ENCODE data around the gene LAMA1.
"Not testable (repeated sequence)": the region's sequence is repeated elsewhere in the genome, so short reads cannot be mapped to it uniquely, and the experiment has no call there.

The LAMA1 gene

GRCh38 chr18:7117390-7118355, at the start of gene LAMA1:
LAMA1 (minus strand) TSS chr18:7117797; CDS start chr18:7117720, 77 bp downstream.
- Mint-ChIP-seq H3K9me3 (no peaks in the 10 kb centered on the region), H3K4me1 (ENCODE audit: low read depth) (no peaks in the 10 kb centered on the region), H3K27ac (no peak within 1 kb of the TSS), H3K27me3 (ENCODE audit: low read depth) (peaks cover 34% of the 10 kb centered on the region), H3K4me3 (peak within 1 kb of the TSS; percentile 5), H3K36me3 (ENCODE audit: low read depth) (no peaks in the 10 kb centered on the region)
- DNase-seq (ENCODE audit: low spot score), result no peak

- H3K27ac Mint-ChIP-seq, result no peak overlapping the region
- H3K4me1 Mint-ChIP-seq (ENCODE audit: low read depth), result no peaks in the 10 kb centered on the region
- H3K36me3 Mint-ChIP-seq (ENCODE audit: low read depth), result no peaks in the 10 kb centered on the region
- no peaks in the 10 kb centered on the region for H3K27me3 Mint-ChIP-seq (ENCODE audit: low read depth)
- H3K4me3 Mint-ChIP-seq, result no peak overlapping the region
- no peaks in the 10 kb centered on the region for H3K9me3 Mint-ChIP-seq
- no peak for DNase-seq (ENCODE audit: low spot score)
Measured at GRCh38 chr18:7165846-7166393, 48.3 kb upstream of the LAMA1 start.

GRCh38 chr18:7164323-7165004, 46.9 kb upstream of the LAMA1 start:
- no peaks in the 10 kb centered on the region for H3K9me3 Mint-ChIP-seq
- no peaks in the 10 kb centered on the region for H3K27me3 Mint-ChIP-seq (ENCODE audit: low read depth)

GRCh38 chr18:7158216-7158615, 40.6 kb upstream of the LAMA1 start:
- no peaks in the 10 kb centered on the region for H3K36me3 Mint-ChIP-seq (ENCODE audit: low read depth)
- H3K9me3 Mint-ChIP-seq, result no peaks in the 10 kb centered on the region
- no peak for DNase-seq (ENCODE audit: low spot score)
- no peak overlapping the region for H3K27ac Mint-ChIP-seq
- no peaks in the 10 kb centered on the region for H3K27me3 Mint-ChIP-seq (ENCODE audit: low read depth)
- no peaks in the 10 kb centered on the region for H3K4me1 Mint-ChIP-seq (ENCODE audit: low read depth)
- H3K4me3 Mint-ChIP-seq, result no peak overlapping the region

More at GRCh38 chr18:7164323-7165004, 46.9 kb upstream of the LAMA1 start:
- H3K36me3 Mint-ChIP-seq (ENCODE audit: low read depth), result no peaks in the 10 kb centered on the region
- no peaks in the 10 kb centered on the region for H3K4me1 Mint-ChIP-seq (ENCODE audit: low read depth)
- no peak overlapping the region for H3K4me3 Mint-ChIP-seq
- no peak for DNase-seq (ENCODE audit: low spot score)
- H3K27ac Mint-ChIP-seq, result no peak overlapping the region

GRCh38 chr18:7157760-7158159, 40.2 kb upstream of the LAMA1 start:
- H3K4me1 Mint-ChIP-seq (ENCODE audit: low read depth), result no peaks in the 10 kb centered on the region
- no peak for DNase-seq (ENCODE audit: low spot score)
- no peak overlapping the region for H3K27ac Mint-ChIP-seq
- no peak overlapping the region for H3K4me3 Mint-ChIP-seq
- no peaks in the 10 kb centered on the region for H3K9me3 Mint-ChIP-seq
- H3K36me3 Mint-ChIP-seq (ENCODE audit: low read depth), result no peaks in the 10 kb centered on the region
- H3K27me3 Mint-ChIP-seq (ENCODE audit: low read depth), result no peaks in the 10 kb centered on the region

- Mint-ChIP-seq H3K4me3 (no peak overlapping the region), H3K27ac (no peak overlapping the region), H3K27me3 (ENCODE audit: low read depth) (no peaks in the 10 kb centered on the region), H3K36me3 (ENCODE audit: low read depth) (no peaks in the 10 kb centered on the region), H3K9me3 (no peaks in the 10 kb centered on the region), H3K4me1 (ENCODE audit: low read depth) (no peaks in the 10 kb centered on the region)
- no peak for DNase-seq (ENCODE audit: low spot score)
Measured at GRCh38 chr18:7155887-7156286, 38.3 kb upstream of the LAMA1 start.

GRCh38 chr18:7155092-7155491, 37.5 kb upstream of the LAMA1 start:
- Mint-ChIP-seq H3K9me3 (no peaks in the 10 kb centered on the region), H3K27me3 (ENCODE audit: low read depth) (no peaks in the 10 kb centered on the region), H3K27ac (no peak overlapping the region), H3K4me3 (no peak overlapping the region), H3K4me1 (ENCODE audit: low read depth) (no peaks in the 10 kb centered on the region), H3K36me3 (ENCODE audit: low read depth) (no peaks in the 10 kb centered on the region)
- no peak for DNase-seq (ENCODE audit: low spot score)

GRCh38 chr18:7152440-7152839, 34.8 kb upstream of the LAMA1 start:
- Mint-ChIP-seq H3K4me3 (no peak overlapping the region), H3K4me1 (ENCODE audit: low read depth) (no peaks in the 10 kb centered on the region), H3K9me3 (peaks cover 5% of the 10 kb centered on the region), H3K27ac (no peak overlapping the region), H3K27me3 (ENCODE audit: low read depth) (no peaks in the 10 kb centered on the region), H3K36me3 (ENCODE audit: low read depth) (no peaks in the 10 kb centered on the region)
- DNase-seq (ENCODE audit: low spot score), result no peak

GRCh38 chr18:7147399-7147798, 29.8 kb upstream of the LAMA1 start:
- Mint-ChIP-seq H3K27ac (no peak overlapping the region), H3K4me1 (ENCODE audit: low read depth) (no peaks in the 10 kb centered on the region), H3K27me3 (ENCODE audit: low read depth) (no peaks in the 10 kb centered on the region), H3K4me3 (no peak overlapping the region), H3K9me3 (peaks cover 10% of the 10 kb centered on the region), H3K36me3 (ENCODE audit: low read depth) (no peaks in the 10 kb centered on the region)
- no peak for DNase-seq (ENCODE audit: low spot score)

- no peaks in the 10 kb centered on the region for H3K36me3 Mint-ChIP-seq (ENCODE audit: low read depth)
- no peaks in the 10 kb centered on the region for H3K27me3 Mint-ChIP-seq (ENCODE audit: low read depth)
- no peak overlapping the region for H3K27ac Mint-ChIP-seq
- DNase-seq (ENCODE audit: low spot score), result no peak
- H3K4me3 Mint-ChIP-seq, result no peak overlapping the region
- H3K4me1 Mint-ChIP-seq (ENCODE audit: low read depth), result no peaks in the 10 kb centered on the region
- peaks cover 18% of the 10 kb centered on the region for H3K9me3 Mint-ChIP-seq
Measured at GRCh38 chr18:7146067-7146466, 28.5 kb upstream of the LAMA1 start.

- H3K4me1 Mint-ChIP-seq (ENCODE audit: low read depth); H3K27me3 Mint-ChIP-seq (ENCODE audit: low read depth); H3K4me3 Mint-ChIP-seq; H3K27ac Mint-ChIP-seq; DNase-seq (ENCODE audit: low spot score); H3K36me3 Mint-ChIP-seq (ENCODE audit: low read depth): not testable (repeated sequence)
- peaks cover 20% of the 10 kb centered on the region for H3K9me3 Mint-ChIP-seq
Measured at GRCh38 chr18:7144921-7145320, 27.3 kb upstream of the LAMA1 start.

- Mint-ChIP-seq H3K36me3 (ENCODE audit: low read depth) (no peaks in the 10 kb centered on the region), H3K4me3 (no peak overlapping the region), H3K9me3 (peaks cover 14% of the 10 kb centered on the region), H3K4me1 (ENCODE audit: low read depth) (no peaks in the 10 kb centered on the region), H3K27ac (no peak overlapping the region), H3K27me3 (ENCODE audit: low read depth) (no peaks in the 10 kb centered on the region)
- DNase-seq (ENCODE audit: low spot score), result no peak
Measured at GRCh38 chr18:7141287-7141686, 23.7 kb upstream of the LAMA1 start.

- DNase-seq (ENCODE audit: low spot score), result no peak
- H3K4me1 Mint-ChIP-seq (ENCODE audit: low read depth), result no peaks in the 10 kb centered on the region
- no peak overlapping the region for H3K27ac Mint-ChIP-seq
- no peak overlapping the region for H3K4me3 Mint-ChIP-seq
- peaks cover 9% of the 10 kb centered on the region for H3K9me3 Mint-ChIP-seq
- H3K36me3 Mint-ChIP-seq (ENCODE audit: low read depth), result no peaks in the 10 kb centered on the region
- H3K27me3 Mint-ChIP-seq (ENCODE audit: low read depth), result no peaks in the 10 kb centered on the region
Measured at GRCh38 chr18:7139409-7139808, 21.8 kb upstream of the LAMA1 start.

GRCh38 chr18:7133181-7133580, 15.6 kb upstream of the LAMA1 start:
- H3K27ac Mint-ChIP-seq, result no peak overlapping the region

More at GRCh38 chr18:7133181-7133580, 15.6 kb upstream of the LAMA1 start:
- Mint-ChIP-seq H3K4me1 (ENCODE audit: low read depth) (no peaks in the 10 kb centered on the region), H3K27me3 (ENCODE audit: low read depth) (no peaks in the 10 kb centered on the region), H3K4me3 (no peak overlapping the region), H3K9me3 (peaks cover 11% of the 10 kb centered on the region), H3K36me3 (ENCODE audit: low read depth) (no peaks in the 10 kb centered on the region)
- DNase-seq (ENCODE audit: low spot score), result no peak

Measured in T-helper 2 cell treated with Interferon-gamma antibody and Interleukin-4, amounts not matched to agents 5 μg/mL and 100 μg/mL, for 36 hours (primary cell).